ENCODE data around the gene METAP2. TPM values are rescaled to one million over a fixed set of nuclear protein-coding genes. Genes with fewer than 3 reads are reported as not detected.

METAP2 gene
- total and polyA plus RNA-seq, 2 donors (not counting 3 experiments of a cell fraction or from before 2014, with no cell fraction given), result 28.5 to 105 TPM

DNA sequence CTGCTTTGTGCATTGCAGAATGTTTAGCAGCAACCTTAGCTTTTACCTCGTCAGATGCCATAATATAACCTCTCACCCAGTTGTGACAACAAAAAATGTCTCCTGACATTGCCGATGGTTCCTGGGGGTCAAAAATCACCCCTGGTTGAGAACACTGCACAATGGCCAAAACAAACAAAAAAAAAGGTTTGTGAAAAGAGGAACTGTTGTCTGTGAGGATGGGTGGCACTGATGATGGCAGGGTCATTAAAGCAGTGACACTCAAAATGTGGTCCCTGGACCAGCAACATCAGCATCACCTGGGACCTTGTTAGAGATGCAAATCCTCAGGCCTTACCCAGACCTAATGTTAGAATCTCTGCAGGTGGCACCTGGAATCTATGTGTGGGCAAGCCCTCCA lies 36.4 kb upstream of the METAP2 start:
- no peaks in the 10 kb centered on the region for H3K9me1 ChIP-seq (replicated peaks; ENCODE audit: control insufficient read depth, extremely low read depth, insufficient read depth, low read length)
- no peaks in the 10 kb centered on the region for H3K36me3 ChIP-seq (ENCODE audit: control insufficient read depth in 2 of 2, extremely low read depth in 1 of 2, insufficient read depth in 2 of 2, low read length in 2 of 2)
- H3K27ac ChIP-seq (ENCODE audit: insufficient read depth, low read depth, low read length), result no peak overlapping the region
- H4K20me1 ChIP-seq (replicated peaks; ENCODE audit: control insufficient read depth, extremely low read depth, insufficient read depth, low read length), result no peaks in the 10 kb centered on the region
- TF ChIP-seq GATA2 (IDR thresholded peaks at IDR 0.05; ENCODE audit: insufficient read depth, insufficient read length, low read depth, low read length), result no peak
- no peak for TF ChIP-seq EZH2 (IDR thresholded peaks at IDR 0.05; ENCODE audit: borderline replicate concordance, low read depth, low read length, severe bottlenecking)
- TF ChIP-seq, protein P1, sequence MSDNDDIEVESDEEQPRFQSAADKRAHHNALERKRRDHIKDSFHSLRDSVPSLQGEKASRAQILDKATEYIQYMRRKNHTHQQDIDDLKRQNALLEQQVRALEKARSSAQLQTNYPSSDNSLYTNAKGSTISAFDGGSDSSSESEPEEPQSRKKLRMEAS (IDR thresholded peaks at IDR 0.05; ENCODE audit: insufficient read depth, insufficient read length), result no peak
- TF ChIP-seq MYC (IDR thresholded peaks at IDR 0.05; ENCODE audit: low read depth, low read length), result no peak
- TF ChIP-seq, protein P2, sequence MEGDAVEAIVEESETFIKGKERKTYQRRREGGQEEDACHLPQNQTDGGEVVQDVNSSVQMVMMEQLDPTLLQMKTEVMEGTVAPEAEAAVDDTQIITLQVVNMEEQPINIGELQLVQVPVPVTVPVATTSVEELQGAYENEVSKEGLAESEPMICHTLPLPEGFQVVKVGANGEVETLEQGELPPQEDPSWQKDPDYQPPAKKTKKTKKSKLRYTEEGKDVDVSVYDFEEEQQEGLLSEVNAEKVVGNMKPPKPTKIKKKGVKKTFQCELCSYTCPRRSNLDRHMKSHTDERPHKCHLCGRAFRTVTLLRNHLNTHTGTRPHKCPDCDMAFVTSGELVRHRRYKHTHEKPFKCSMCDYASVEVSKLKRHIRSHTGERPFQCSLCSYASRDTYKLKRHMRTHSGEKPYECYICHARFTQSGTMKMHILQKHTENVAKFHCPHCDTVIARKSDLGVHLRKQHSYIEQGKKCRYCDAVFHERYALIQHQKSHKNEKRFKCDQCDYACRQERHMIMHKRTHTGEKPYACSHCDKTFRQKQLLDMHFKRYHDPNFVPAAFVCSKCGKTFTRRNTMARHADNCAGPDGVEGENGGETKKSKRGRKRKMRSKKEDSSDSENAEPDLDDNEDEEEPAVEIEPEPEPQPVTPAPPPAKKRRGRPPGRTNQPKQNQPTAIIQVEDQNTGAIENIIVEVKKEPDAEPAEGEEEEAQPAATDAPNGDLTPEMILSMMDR (IDR thresholded peaks at IDR 0.05; ENCODE audit: extremely low read depth in 1 of 2, insufficient read depth in 1 of 2, low read depth in 1 of 2, low read length in 2 of 2), result no peak
- TF ChIP-seq FOS (IDR thresholded peaks at IDR 0.05; ENCODE audit: borderline replicate concordance, insufficient read depth, low read length), result no peak
- no peak for TF ChIP-seq POLR2AphosphoS5 (IDR thresholded peaks at IDR 0.05; ENCODE audit: insufficient read depth, low read depth, low read length)
- no peak for TF ChIP-seq JUN (IDR thresholded peaks at IDR 0.05; ENCODE audit: borderline replicate concordance, insufficient read depth, insufficient read length, low read depth)
- no peak for TF ChIP-seq POLR2A (IDR thresholded peaks at IDR 0.05; ENCODE audit: low read depth, low read length)
- FAIRE-seq (no peak), DNase-seq (ENCODE audit: low read depth, low spot score) (no peak)
- H3K9ac ChIP-seq (replicated peaks; ENCODE audit: extremely low read depth, insufficient read depth, low read length), result no peak overlapping the region
- no peak overlapping the region for H3K4me3 ChIP-seq (replicated peaks in 1 of 3; ENCODE audit: insufficient read depth in 1 of 3, low read depth in 1 of 3, low read length in 3 of 3)
- no peak overlapping the region for H2AFZ ChIP-seq (ENCODE audit: low read depth, low read length)
- no peak overlapping the region for H3K4me2 ChIP-seq (ENCODE audit: insufficient read depth, low read length)
- ChIA-PET POLR2A (no interaction called here), CTCF (interaction anchor here (1.1 to 1.4 kb wide), 2 partner anchors 9 to 36 kb away, joined by 3 read pairs; partner anchors contain the start of gene METAP2)
- no peaks in the 10 kb centered on the region for H3K79me2 ChIP-seq (ENCODE audit: control insufficient read depth, insufficient read depth, low read length)
- H3K9me3 ChIP-seq (replicated peaks; ENCODE audit: control insufficient read depth, insufficient read depth, low read length), result no peaks in the 10 kb centered on the region
- no peaks in the 10 kb centered on the region for H3K27me3 ChIP-seq (ENCODE audit: control insufficient read depth in 2 of 2, insufficient read depth in 2 of 2, low read length in 2 of 2)
- no peaks in the 10 kb centered on the region for H3K4me1 ChIP-seq (ENCODE audit: control insufficient read depth, extremely low read depth, insufficient read depth, low read length)
- no TSS peak for BruUV-seq (replicated peaks)
- dilution Hi-C loops (cut with MboI; ENCODE audit: extremely low pct_ligation_motif_present, low sequenced_read_pairs) (no loop called here), intact Hi-C loops (cut with micrococcal nuclease) (no loop called here)

Data from endothelial cell of umbilical vein (primary cell).